BLaER1 (cell line): Measurements from ENCODE around the gene GLT6D1.
"Not testable (repeated sequence)": the region's sequence is repeated elsewhere in the genome, so short reads cannot be mapped to it uniquely, and the experiment has no call there.

Experiments
- H3K27ac ChIP-seq: shearing (Covaris generic); formaldehyde crosslinking; 2 replicates; pipeline ENCODE4 v1.8.1; 2022
- H3K27me3 ChIP-seq: shearing (Covaris generic); formaldehyde crosslinking; 2 replicates; pipeline ENCODE4 v1.8.1; 2022
- H3K36me3 ChIP-seq: shearing (Covaris generic); formaldehyde crosslinking; 2 replicates; pipeline ENCODE4 v1.8.1; 2022
- H3K4me1 ChIP-seq: shearing (Covaris generic); formaldehyde crosslinking; 2 replicates; pipeline ENCODE4 v1.8.1; 2022
- H3K4me2 ChIP-seq: shearing (Covaris generic); formaldehyde crosslinking; 2 replicates; pipeline ENCODE4 v1.8.1; 2022
- H3K4me3 ChIP-seq: shearing (Covaris generic); formaldehyde crosslinking; 2 replicates; pipeline ENCODE4 v1.8.1; 2022
- H3K9ac ChIP-seq: shearing (Covaris generic); formaldehyde crosslinking; 2 replicates; pipeline ENCODE4 v1.8.1; 2022
- H3K9me3 ChIP-seq: shearing (Covaris generic); formaldehyde crosslinking; 2 replicates; pipeline ENCODE4 v1.8.1; 2022
- H4K20me1 ChIP-seq: shearing (Covaris generic); formaldehyde crosslinking; 2 replicates; pipeline ENCODE4 v1.8.1; 2022
- Cebpa-rat ChIP-seq: shearing (Covaris generic); IDR thresholded peaks from 2 replicates; pipeline ENCODE4 v1.8.1; 2022

The GLT6D1 gene

DNA sequence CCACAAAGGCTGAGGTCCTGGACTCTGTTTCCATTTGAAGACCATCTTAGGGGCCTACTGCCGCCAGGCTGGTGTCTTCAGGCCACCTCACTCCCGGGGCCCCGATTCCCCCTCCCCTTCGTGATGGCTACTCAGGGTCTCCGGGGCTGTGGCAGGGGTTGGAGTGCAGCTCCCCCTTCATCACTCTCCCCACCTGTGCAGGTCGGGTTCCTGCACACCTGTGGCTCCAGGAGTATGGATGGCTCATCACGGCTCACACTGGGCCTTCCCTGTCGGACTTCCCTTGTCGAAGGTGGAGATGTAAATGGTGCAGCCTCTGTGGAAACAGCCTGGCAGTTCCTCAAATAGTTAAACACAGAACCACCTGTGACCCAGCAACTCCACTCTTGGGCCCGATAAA is 35.6 kb upstream of the GLT6D1 start:
- H3K36me3 ChIP-seq: no peaks in the 10 kb centered on the region
- H3K4me2 ChIP-seq: no peak overlapping the region
- no peak overlapping the region for H3K27ac ChIP-seq
- no peaks in the 10 kb centered on the region for H3K27me3 ChIP-seq
- no peak overlapping the region for H3K4me3 ChIP-seq
- H3K9me3 ChIP-seq: no peaks in the 10 kb centered on the region
- H3K4me1 ChIP-seq: no peaks in the 10 kb centered on the region
- H4K20me1 ChIP-seq: no peaks in the 10 kb centered on the region
- H3K9ac ChIP-seq: no peak overlapping the region
- TF ChIP-seq Cebpa-rat: no peak

DNA sequence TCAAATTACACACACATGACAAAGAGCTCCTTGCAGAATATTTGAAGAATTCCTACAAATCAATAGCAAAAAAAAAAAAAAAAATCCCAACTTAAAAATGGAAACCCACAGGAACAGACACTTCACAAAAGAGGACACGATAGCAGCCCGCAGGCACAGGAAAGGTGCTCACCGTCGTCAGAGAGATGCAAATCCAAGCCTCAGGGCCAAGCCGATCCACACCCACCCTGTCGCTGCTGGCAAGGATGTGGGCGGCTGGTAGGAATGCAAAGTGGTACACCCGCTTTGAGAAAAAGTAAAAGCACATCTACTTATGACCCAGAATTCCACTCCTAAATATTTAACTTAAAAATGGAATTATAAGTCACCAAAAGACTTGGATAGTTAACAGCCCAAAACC is 34.6 kb upstream of the GLT6D1 start:
- Histone ChIP-seq H3K4me3 (no peak overlapping the region), H3K27ac (no peak overlapping the region), H3K9ac (no peak overlapping the region), H3K9me3 (peaks cover 5% of the 10 kb centered on the region; the same call in 1 of the 2 replicates), H3K27me3 (no peaks in the 10 kb centered on the region), H4K20me1 (no peaks in the 10 kb centered on the region), H3K4me2 (no peak overlapping the region), H3K36me3 (no peaks in the 10 kb centered on the region), H3K4me1 (no peaks in the 10 kb centered on the region)
- TF ChIP-seq Cebpa-rat: no peak

DNA sequence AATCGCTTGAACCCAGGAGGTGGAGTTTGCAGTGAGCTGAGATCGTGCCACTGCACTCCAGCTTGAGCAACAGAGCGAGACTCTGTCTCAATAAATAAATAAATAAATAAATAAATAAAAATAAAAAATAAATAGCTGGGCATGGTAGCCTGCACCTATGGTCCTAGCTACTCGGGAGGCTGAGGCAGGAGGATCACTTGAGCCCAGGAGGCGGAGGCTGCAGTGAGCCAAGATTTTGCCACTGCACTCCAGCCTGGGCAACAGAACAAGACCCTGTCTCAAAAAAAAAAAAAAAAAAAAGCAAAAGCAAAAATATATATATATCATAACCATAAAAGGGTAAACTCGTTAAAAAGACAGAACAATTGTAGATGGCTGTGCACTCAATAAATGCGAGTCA is 33.4 kb upstream of the GLT6D1 start:
- not testable (repeated sequence) for H3K36me3 ChIP-seq

DNA sequence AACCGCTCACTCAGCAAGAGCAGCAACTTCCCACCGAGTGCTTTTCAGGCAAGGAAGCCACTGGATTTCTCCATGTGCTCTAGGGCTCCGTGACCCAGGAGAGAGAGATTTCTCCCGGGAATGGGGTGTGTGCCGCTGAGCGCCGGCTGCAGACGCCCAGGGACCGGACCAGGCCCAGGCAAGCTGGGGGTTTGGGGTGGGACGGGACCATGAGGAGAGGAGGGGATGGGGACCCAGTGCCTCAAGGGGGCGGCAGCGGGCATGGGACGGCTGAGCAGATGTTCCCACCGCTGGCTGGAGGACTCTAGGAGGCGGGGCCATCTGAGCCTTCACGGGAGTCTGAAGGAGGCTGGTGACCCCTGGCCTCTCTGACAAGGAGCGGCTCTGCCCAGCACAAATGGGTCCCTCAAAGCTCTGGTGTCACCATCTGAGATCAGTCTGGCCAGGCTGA is 32.3 kb upstream of the GLT6D1 start:
- TF ChIP-seq Cebpa-rat: no peak
- Histone ChIP-seq H3K27ac (no peak overlapping the region), H3K36me3 (no peaks in the 10 kb centered on the region), H3K4me1 (no peaks in the 10 kb centered on the region), H3K9ac (no peak overlapping the region), H3K4me3 (no peak overlapping the region), H3K4me2 (no peak overlapping the region), H3K9me3 (peaks cover 7% of the 10 kb centered on the region; the same call in 1 of the 2 replicates), H3K27me3 (no peaks in the 10 kb centered on the region), H4K20me1 (no peaks in the 10 kb centered on the region)

More for the DNA sequence above, 33.4 kb upstream of the GLT6D1 start:
- not testable (repeated sequence) for H4K20me1 ChIP-seq, H3K4me3 ChIP-seq, H3K27me3 ChIP-seq, H3K9me3 ChIP-seq, H3K4me1 ChIP-seq, H3K4me2 ChIP-seq, H3K9ac ChIP-seq, H3K27ac ChIP-seq

DNA sequence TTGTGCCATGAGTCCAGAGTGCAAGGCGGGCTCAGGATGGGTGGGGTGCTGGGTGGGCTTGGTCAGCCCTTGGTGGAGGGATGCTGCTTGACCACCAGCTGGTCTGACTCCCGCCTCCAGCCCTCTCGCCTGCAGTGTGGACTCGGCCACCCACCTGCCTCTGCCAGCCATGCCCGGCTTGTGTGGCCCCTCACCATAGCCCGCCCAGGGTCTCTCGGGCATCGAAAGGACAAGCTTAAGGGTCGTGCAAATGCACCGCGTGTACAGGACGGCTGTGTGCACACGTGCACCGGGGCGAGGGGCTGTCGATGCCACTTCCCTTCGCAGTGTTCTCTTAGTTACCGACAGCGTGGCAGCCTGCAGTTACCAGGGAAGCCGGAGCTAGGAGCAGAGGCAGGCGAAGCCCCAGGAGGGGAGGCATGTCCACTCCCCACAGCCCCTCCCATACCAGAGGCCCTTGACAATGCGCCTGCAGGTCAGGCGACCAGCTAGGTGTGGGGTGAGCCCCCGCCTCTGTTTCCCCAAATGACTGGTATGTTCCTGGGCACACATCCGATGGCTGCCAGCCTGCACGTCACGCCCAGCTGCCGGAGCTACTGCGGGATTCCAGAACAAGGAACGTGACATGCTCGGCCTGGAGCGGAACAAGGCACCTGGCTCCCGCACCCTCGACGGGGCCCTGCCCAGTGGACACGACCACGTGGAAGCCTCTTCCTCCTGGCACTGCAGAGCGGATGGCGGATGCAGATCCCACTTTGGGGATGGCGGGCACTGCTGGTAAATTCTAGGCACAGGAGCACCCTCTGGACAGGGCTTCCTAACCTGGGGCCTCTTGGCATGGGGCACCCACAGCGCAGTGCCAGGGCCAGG is 31.6 kb upstream of the GLT6D1 start:
- Histone ChIP-seq H3K27ac (no peak overlapping the region), H3K4me2 (no peak overlapping the region), H3K4me3 (no peak overlapping the region), H3K9me3 (peaks cover 7% of the 10 kb centered on the region; the same call in 1 of the 2 replicates), H4K20me1 (no peaks in the 10 kb centered on the region), H3K4me1 (peaks cover 3% of the 10 kb centered on the region; the same call in 1 of the 2 replicates), H3K36me3 (no peaks in the 10 kb centered on the region), H3K9ac (no peak overlapping the region), H3K27me3 (no peaks in the 10 kb centered on the region)
- no peak for TF ChIP-seq Cebpa-rat

DNA sequence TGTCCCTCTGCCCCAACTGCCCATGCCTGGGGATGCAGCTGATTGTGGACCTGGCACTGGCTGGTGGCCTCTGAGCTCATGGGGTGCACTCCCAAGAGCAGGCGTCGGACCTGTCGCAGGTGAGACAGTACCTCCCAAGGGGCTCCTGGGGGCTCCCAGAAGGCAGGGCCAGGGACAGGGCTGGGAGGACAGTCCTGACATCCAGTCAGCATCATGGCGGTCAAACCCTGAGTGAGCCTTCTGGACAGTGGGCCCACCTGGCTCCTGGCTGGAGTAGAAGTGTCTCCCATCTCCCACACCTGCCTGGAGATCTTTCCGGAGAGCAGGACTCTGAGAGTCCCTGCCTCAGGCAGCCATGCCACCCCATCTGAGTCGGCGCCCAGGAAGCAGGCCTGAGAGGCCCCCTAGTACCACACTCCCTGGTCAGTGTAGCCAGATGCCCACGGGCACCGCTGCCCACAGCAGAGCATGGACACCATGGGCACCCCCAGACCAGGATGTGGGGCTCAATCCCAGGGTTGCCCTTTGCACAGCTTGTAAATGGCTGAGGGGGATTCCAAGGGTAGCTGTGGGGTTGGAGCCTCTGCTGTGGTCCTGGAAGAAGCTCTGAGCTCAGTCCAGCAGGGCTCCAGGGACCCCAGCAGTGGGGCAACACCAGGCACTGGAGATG is 30.4 kb upstream of the GLT6D1 start:
- peaks cover 7% of the 10 kb centered on the region; the same call in 1 of the 2 replicates for H3K4me1 ChIP-seq
- no peak overlapping the region for H3K27ac ChIP-seq
- peaks cover 7% of the 10 kb centered on the region; the same call in 1 of the 2 replicates for H3K9me3 ChIP-seq
- H3K4me3 ChIP-seq: no peak overlapping the region
- H3K36me3 ChIP-seq: no peaks in the 10 kb centered on the region
- no peaks in the 10 kb centered on the region for H3K27me3 ChIP-seq
- no peak overlapping the region for H3K9ac ChIP-seq
- no peaks in the 10 kb centered on the region for H4K20me1 ChIP-seq
- no peak overlapping the region for H3K4me2 ChIP-seq
- TF ChIP-seq Cebpa-rat: no peak

DNA sequence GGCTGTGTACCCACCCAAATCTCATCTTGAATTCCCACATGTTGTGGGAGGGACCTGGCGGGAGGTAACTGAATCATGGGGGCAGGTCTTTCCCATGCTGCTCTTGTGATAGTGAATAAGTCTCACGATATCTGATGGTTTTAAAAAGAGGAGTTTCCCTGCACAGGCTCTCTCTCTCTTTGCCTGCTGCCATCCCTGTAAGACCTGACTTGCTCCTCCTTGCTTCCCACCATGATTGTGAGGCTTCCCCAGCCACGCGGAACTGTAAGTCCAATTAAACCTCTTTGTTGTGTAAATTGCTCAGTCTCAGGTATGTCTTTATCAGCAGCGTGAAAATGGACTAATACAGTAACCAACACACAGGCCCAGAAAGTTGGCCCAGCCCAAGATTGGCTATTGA is 29.7 kb upstream of the GLT6D1 start:
- not testable (repeated sequence) for H3K4me1 ChIP-seq

DNA sequence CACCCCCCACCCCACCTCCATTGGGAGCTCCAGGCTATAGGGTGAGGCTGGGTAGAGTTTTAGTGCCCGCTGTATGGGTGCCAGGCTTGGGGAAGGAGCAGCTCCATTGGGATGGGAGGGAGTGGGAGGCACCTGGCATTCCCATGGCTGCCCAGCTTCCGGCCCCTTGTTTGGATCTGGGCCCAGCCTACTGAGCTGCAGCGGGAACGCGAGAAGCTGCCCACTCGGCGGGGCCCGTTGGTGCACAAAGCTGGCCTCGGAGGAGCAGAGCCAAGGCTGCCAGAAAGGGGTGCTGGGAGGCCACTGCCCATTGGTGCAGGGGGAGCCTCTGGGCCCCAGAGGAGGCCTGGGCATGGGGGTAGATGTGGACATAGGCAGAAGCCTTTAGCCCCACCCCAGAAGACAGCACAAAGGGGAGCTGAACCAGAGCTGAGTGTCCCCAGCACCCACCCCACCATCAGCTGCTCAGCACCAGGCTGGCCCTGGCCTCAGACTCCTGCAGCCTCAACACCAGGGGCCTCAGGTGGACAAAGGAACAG is 28.2 kb upstream of the GLT6D1 start:
- H3K9me3 ChIP-seq: peaks cover 7% of the 10 kb centered on the region; the same call in 1 of the 2 replicates
- peaks cover 7% of the 10 kb centered on the region; the same call in 1 of the 2 replicates for H3K4me1 ChIP-seq
- no peak overlapping the region for H3K4me3 ChIP-seq
- no peak overlapping the region for H3K27ac ChIP-seq
- no peak overlapping the region for H3K9ac ChIP-seq
- no peaks in the 10 kb centered on the region for H3K27me3 ChIP-seq
- no peak overlapping the region for H3K4me2 ChIP-seq
- TF ChIP-seq Cebpa-rat: no peak
- H4K20me1 ChIP-seq: no peaks in the 10 kb centered on the region
- H3K36me3 ChIP-seq: no peaks in the 10 kb centered on the region

More for the DNA sequence above, 29.7 kb upstream of the GLT6D1 start:
- not testable (repeated sequence) for H4K20me1 ChIP-seq, H3K9ac ChIP-seq, H3K27me3 ChIP-seq, H3K9me3 ChIP-seq, H3K4me3 ChIP-seq, H3K27ac ChIP-seq, H3K36me3 ChIP-seq, H3K4me2 ChIP-seq

DNA sequence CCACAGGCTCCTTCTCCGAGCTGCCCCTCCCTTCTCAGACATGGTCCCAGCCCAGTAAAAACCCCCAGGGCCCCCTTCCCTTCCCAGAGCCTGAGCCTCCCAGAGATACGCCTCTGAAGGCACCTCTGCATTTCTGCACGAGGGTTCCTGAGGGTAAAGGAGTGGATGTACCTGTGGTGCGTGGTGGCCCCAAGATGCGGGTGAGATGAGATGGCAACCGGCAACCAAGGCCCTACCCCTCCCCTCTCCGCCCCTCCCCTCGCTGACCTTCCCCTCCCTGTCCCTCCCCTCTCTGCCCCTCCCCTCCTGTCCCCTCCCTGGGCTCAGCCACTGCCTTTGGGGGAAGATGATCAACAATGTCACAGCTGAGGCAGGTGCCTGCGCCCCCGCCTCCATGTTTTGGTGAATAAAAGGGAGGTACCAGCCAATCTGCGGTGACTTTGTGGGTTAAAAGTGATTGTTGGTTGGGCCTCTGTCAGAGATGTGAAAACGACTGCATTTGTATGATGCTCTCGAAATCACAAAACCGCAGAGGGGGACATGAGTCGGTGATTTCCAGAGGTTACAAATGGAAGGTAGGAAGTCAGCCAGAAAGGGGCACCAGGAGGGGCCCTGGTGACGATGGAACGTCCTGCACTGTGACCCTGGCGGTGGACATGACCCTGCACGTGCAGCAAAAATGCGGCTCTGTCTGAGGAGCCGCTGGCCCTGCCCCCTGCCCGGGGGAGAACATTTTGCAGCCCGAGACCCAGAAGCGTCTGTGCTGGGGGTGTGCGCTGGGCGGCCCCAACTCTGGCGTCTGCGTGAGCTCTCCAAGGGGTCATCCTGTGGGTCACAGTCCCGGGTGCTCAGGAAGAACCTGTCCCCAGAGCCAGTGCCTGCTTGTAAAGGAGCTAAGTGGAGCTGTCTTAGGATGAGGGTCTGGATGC is 27.5 kb upstream of the GLT6D1 start:
- no peak overlapping the region for H3K4me2 ChIP-seq
- H3K4me3 ChIP-seq: no peak overlapping the region
- peaks cover 7% of the 10 kb centered on the region; the same call in 1 of the 2 replicates for H3K4me1 ChIP-seq

More for the DNA sequence above, 27.5 kb upstream of the GLT6D1 start:
- Histone ChIP-seq H3K9me3 (peaks cover 7% of the 10 kb centered on the region; the same call in 1 of the 2 replicates), H3K9ac (no peak overlapping the region), H4K20me1 (no peaks in the 10 kb centered on the region), H3K27me3 (no peaks in the 10 kb centered on the region), H3K36me3 (no peaks in the 10 kb centered on the region), H3K27ac (no peak overlapping the region)
- TF ChIP-seq Cebpa-rat: no peak
